ENCODE results near the gene SPAG16.

Gene SPAG16

DNA sequence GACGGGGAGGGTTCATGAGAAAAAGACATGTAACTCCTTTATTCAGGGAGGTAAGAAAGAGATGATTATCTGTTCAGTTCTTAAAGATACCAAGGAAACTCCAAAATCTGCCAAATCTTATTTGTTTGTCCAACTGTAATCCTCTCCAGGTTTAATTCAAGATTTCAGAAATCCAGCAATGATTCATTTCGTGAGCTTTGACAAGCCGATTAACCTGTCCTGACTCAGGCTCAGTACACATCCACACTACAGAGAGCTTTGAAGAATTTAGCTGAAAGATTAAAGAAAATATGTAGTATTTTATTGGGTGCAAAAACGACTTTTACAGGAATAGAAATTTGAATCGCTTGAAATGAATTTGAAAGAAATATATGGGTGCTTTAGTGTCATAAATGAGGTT, 1.1 kb downstream of the SPAG16 start:
- Histone ChIP-seq H3K9me3 (no peaks in the 10 kb centered on the region), H3K4me1 (peaks cover 0 to 21% (median 4%) of the 10 kb centered on the region in 4 donors), H3K27ac (peak overlapping the region in 1 of 2 donors; percentile 84), H3K27me3 (no peaks in the 10 kb centered on the region), H3K36me3 (no peaks in the 10 kb centered on the region), H3K4me3 (peak overlapping the region; percentile 69 to 89)
- DNase-seq = no peak
- intact Hi-C loops (cut with DNase I; ENCODE audit: low total_unique reads) = no loop called here
- TF ChIP-seq, protein P1, sequence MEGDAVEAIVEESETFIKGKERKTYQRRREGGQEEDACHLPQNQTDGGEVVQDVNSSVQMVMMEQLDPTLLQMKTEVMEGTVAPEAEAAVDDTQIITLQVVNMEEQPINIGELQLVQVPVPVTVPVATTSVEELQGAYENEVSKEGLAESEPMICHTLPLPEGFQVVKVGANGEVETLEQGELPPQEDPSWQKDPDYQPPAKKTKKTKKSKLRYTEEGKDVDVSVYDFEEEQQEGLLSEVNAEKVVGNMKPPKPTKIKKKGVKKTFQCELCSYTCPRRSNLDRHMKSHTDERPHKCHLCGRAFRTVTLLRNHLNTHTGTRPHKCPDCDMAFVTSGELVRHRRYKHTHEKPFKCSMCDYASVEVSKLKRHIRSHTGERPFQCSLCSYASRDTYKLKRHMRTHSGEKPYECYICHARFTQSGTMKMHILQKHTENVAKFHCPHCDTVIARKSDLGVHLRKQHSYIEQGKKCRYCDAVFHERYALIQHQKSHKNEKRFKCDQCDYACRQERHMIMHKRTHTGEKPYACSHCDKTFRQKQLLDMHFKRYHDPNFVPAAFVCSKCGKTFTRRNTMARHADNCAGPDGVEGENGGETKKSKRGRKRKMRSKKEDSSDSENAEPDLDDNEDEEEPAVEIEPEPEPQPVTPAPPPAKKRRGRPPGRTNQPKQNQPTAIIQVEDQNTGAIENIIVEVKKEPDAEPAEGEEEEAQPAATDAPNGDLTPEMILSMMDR (IDR thresholded peaks at IDR 0.05) = no peak

- peaks cover 0 to 21% (median 4%) of the 10 kb centered on the region in 4 donors for H3K4me1 ChIP-seq
- DNase-seq = no peak
Measured at GRCh38 chr2:213286161-213286560, 1.9 kb downstream of the SPAG16 start.

GRCh38 chr2:213288913-213289700, 4.8 kb downstream of the SPAG16 start:
- TF ChIP-seq, protein P1 (IDR thresholded peaks at IDR 0.05) = no peak
- H3K27me3 ChIP-seq = no peaks in the 10 kb centered on the region
- peaks cover 0 to 13% (median 4%) of the 10 kb centered on the region in 4 donors for H3K4me1 ChIP-seq
- no peak for DNase-seq
- no peak overlapping the region for H3K4me3 ChIP-seq
- H3K9me3 ChIP-seq = no peaks in the 10 kb centered on the region
- intact Hi-C loops (cut with DNase I; ENCODE audit: low total_unique reads) = no loop called here
- no peak overlapping the region for H3K27ac ChIP-seq
- no peaks in the 10 kb centered on the region for H3K36me3 ChIP-seq

More at GRCh38 chr2:213286161-213286560, 1.9 kb downstream of the SPAG16 start:
- Histone ChIP-seq H3K27me3 (no peaks in the 10 kb centered on the region), H3K27ac (no peak overlapping the region), H3K4me3 (no peak overlapping the region), H3K9me3 (no peaks in the 10 kb centered on the region), H3K36me3 (no peaks in the 10 kb centered on the region)
- intact Hi-C loops (cut with DNase I; ENCODE audit: low total_unique reads) = no loop called here
- TF ChIP-seq, protein P1 (IDR thresholded peaks at IDR 0.05) = no peak

DNA sequence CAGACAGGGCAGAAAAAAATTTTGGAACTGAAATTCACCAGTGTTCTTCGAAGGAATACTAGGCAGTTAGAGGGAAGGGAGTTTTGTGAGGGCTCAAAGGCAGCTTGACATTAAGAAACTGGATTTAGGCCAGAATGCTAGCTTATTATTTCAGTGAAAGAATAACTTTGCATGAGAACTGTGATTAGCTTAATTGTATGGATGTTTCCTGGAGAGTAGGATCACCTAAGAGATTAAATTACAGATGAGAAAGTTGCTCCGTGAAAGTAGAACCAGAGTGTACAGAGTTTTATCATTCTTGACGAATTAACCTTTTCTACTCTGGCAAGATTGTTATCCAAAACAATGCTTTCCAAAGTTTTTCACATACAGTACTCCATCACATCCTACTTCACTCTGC, 6.2 kb downstream of the SPAG16 start:
- no peaks in the 10 kb centered on the region for H3K36me3 ChIP-seq
- intact Hi-C loops (cut with DNase I; ENCODE audit: low total_unique reads) = no loop called here
- H3K27ac ChIP-seq = no peak overlapping the region
- no peaks in the 10 kb centered on the region for H3K9me3 ChIP-seq
- H3K4me3 ChIP-seq = no peak overlapping the region
- TF ChIP-seq, protein P1 (IDR thresholded peaks at IDR 0.05) = no peak
- no peaks in the 10 kb centered on the region for H3K27me3 ChIP-seq
- peaks cover 0 to 7% (median 2%) of the 10 kb centered on the region in 4 donors for H3K4me1 ChIP-seq
- DNase-seq = no peak

DNA sequence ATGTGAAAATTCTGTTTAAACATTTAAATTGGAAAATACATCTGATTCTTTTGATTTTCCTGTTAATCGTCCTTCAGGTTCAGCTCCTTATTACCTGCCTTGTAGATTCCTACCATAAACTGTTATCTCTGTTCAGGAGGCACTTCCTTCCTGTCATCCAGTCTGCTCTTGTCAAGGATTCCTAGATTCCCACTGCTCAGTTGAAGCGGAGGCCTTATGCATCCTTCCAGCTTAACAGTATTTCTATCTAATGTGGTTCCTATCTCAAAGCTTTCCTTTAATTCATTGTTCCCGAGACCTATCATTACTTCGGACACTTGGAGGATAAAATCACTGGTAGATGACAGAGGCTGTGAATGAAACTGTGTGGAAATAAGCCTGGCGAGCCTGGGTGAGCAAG, 12.0 kb downstream of the SPAG16 start:
- TF ChIP-seq, protein P1 (IDR thresholded peaks at IDR 0.05) = no peak
- no peaks in the 10 kb centered on the region for H3K9me3 ChIP-seq
- intact Hi-C loops (cut with DNase I; ENCODE audit: low total_unique reads) = no loop called here
- DNase-seq = no peak
- no peak overlapping the region for H3K4me3 ChIP-seq
- H3K4me1 ChIP-seq = no peaks in the 10 kb centered on the region
- H3K27ac ChIP-seq = no peak overlapping the region
- peaks cover 8 to 31% (median 22%) of the 10 kb centered on the region in 3 donors for H3K36me3 ChIP-seq
- H3K27me3 ChIP-seq = no peaks in the 10 kb centered on the region

Data from tibial artery (tissue), 4 donors.